Adipocyte (in vitro differentiated cells): ENCODE measurements around the gene TIPRL.

Experiments
- DNase-seq: peaks from one replicate; pipeline ENCODE4 v3.0.0-alpha.2; 2015; ENCODE audit warnings: low read depth
- H3K27me3 ChIP-seq: replicated peaks from 2 replicates; pipeline ENCODE4 v1.7.0; 2013; ENCODE audit warnings: mild to moderate bottlenecking, low read length, moderate library complexity; ENCODE audit not compliant: control insufficient read depth, insufficient read depth
- H3K36me3 ChIP-seq: 2 replicates; pipeline ENCODE4 v1.7.0; 2013; ENCODE audit warnings: low read length, mild to moderate bottlenecking, moderate library complexity; ENCODE audit not compliant: control insufficient read depth, insufficient read depth, severe bottlenecking
- H3K4me1 ChIP-seq: 2 replicates; pipeline ENCODE4 v1.7.0; 2013; ENCODE audit warnings: mild to moderate bottlenecking, low read length, moderate library complexity; ENCODE audit not compliant: control insufficient read depth, insufficient read depth
- H3K4me3 ChIP-seq: 2 replicates; pipeline ENCODE4 v1.7.0; 2013; ENCODE audit warnings: mild to moderate bottlenecking, low read length, moderate library complexity
- H3K9ac ChIP-seq: 2 replicates; pipeline ENCODE4 v1.7.0; 2013; ENCODE audit warnings: mild to moderate bottlenecking, low read length, moderate library complexity
- H3K9me3 ChIP-seq: 2 replicates; pipeline ENCODE4 v1.7.0; 2013; ENCODE audit warnings: mild to moderate bottlenecking, low read length, moderate library complexity; ENCODE audit not compliant: control insufficient read depth

TIPRL gene

DNA sequence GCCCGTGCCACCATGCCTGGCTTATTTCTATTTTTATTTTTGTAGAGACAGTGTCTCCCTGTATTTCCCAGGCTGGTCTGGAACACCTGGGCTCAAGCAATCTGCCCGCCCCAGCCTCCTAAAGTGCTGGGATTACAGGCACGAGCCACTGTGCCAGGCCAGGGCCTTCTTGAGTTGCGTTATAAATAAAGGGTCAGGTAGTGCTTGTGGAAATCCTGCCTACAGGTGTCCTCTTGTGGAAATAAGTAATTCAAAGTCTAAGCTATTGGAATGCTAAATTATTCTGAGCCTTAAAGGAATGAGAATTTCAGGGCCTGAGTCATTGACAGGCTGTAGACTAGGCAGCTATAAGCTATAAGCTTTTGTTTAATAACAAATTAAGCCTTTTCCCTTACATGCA is 38.9 kb downstream of the TIPRL start:
- H3K4me1 ChIP-seq, result no peaks in the 10 kb centered on the region
- H3K9ac ChIP-seq, result no peak overlapping the region
- peaks cover 9% of the 10 kb centered on the region for H3K9me3 ChIP-seq
- H3K36me3 ChIP-seq, result no peaks in the 10 kb centered on the region
- no peak overlapping the region for H3K4me3 ChIP-seq
- DNase-seq, result no peak
- H3K27me3 ChIP-seq, result no peaks in the 10 kb centered on the region

DNA sequence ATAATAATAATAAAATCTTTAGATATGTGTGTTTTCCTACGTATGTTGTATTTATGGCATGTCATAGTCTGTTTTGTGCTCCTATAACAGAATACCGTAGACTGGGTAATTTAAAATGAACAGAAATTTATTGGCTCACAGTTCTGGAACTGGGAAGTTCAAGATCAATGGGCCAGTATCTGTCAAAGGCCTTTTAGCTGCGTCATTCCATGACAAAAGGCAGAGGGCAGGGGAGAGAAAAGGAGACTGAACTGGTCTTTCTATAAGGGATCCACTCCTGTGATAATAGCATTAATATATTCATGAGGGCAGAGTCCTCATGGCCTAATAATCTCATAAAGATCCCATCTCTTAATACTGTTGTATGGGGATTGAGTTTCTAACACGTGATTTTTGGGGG is 39.9 kb downstream of the TIPRL start:
- no peak for DNase-seq
- Histone ChIP-seq H3K4me1 (no peaks in the 10 kb centered on the region), H3K4me3 (no peak overlapping the region), H3K36me3 (no peaks in the 10 kb centered on the region), H3K27me3 (no peaks in the 10 kb centered on the region), H3K9ac (no peak overlapping the region), H3K9me3 (peaks cover 5% of the 10 kb centered on the region)

DNA sequence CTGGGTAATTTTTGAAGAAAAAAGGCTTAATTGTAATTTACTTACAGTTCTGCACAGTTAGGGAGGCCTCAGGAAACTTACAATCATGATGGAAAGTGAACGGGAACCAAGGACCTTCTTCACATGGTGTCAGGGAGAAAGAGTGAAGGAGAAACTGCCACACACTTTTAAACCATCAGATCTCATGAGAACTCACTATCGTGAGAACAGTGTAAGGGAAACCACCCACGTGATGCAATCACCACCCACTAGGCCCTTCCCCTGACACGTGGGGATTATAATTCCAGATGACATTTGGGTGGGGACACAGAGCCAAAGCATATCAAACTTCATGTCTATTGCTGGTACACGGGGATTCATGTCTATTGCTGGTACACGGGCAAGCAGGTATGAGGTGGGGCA is 41.7 kb downstream of the TIPRL start:
- no peak for DNase-seq
- no peak overlapping the region for H3K4me3 ChIP-seq
- H3K9me3 ChIP-seq, result peaks cover 5% of the 10 kb centered on the region
- H3K9ac ChIP-seq, result no peak overlapping the region
- H3K27me3 ChIP-seq, result no peaks in the 10 kb centered on the region
- peaks cover 2% of the 10 kb centered on the region for H3K4me1 ChIP-seq
- H3K36me3 ChIP-seq, result no peaks in the 10 kb centered on the region

DNA sequence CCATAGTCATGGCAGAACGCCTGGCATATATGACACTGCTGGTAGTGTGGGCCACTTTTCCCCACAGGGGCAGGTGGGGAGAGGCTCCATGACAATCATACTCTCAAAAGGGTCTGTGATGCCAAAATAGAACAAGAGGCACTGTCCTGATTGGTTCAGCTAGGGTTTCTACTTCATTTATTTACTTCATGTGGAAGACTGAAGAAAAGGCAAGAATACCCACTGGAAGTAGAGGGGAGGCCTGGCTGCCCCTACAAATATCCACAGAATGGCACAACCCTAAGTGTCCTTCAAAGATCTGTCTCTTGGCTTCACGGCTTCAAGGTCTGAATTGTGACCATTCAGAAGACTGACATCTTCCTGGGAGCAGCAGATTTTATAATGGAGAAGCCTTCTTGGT is 42.5 kb downstream of the TIPRL start:
- Histone ChIP-seq H3K9me3 (peaks cover 5% of the 10 kb centered on the region), H3K36me3 (no peaks in the 10 kb centered on the region), H3K27me3 (no peaks in the 10 kb centered on the region), H3K4me3 (no peak overlapping the region), H3K9ac (no peak overlapping the region), H3K4me1 (peaks cover 2% of the 10 kb centered on the region)
- DNase-seq, result no peak

DNA sequence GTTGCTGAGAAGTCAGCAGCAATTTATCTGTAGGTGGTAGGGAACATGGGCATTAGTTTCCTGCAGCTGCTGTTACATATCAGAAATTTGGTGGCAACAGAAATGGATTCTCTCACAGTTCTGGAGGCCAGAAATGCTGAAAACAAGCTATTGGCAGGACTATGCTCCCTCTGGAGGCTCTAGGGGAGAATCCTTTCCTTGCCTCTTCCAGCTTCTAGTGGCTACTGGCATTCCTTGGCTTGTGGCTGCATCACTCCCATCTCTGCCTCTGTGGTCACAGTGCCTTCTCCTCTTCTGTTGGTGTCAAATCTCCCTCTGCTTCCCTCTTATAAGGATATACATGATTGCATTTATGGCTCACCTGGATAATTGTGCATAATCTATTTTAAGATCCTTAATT is 44.5 kb downstream of the TIPRL start:
- no peak overlapping the region for H3K9ac ChIP-seq
- H3K27me3 ChIP-seq, result no peaks in the 10 kb centered on the region
- no peak for DNase-seq
- peaks cover 12% of the 10 kb centered on the region for H3K4me1 ChIP-seq
- no peak overlapping the region for H3K4me3 ChIP-seq
- peaks cover 5% of the 10 kb centered on the region for H3K9me3 ChIP-seq
- H3K36me3 ChIP-seq, result no peaks in the 10 kb centered on the region

DNA sequence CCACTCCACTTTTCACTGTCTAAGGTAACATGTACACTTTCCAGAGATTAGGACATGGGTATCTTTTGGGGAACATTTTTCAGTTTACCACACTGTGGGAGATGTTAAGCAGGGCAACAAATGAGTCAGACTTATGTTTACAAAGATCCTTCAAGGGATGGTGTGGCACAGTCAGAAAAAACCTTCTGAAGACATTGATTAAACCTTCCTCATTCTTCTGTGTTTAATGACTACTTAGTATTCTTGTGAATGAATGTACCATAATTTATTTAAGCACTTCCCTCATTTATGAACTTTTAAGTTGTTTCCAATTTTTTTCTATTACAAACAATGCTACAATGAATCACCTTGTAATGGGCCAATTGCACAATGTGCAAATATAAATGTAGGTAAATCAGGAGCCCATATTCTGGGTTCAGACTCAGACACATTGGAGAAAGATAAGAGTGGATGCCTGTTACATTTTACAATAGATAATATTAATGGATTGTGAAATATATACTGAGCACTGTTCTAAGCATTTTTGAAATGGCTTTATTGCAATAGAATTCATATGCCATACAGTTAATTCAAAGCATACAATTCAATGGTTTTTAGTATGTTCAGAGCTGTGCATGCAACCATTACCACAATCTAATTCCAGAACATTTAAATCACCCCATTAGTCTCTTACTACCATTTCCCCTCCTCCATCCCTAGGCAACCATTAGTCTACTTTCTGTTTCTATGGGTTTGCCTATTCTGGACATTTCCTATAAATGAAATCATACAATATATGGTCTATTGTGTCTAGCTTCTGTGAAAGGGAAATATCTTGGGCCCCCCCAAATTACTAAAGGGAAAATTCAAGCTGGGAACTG is 45.1 kb downstream of the TIPRL start:
- H3K27me3 ChIP-seq, result no peaks in the 10 kb centered on the region
- H3K4me1 ChIP-seq, result peaks cover 19% of the 10 kb centered on the region
- H3K36me3 ChIP-seq, result no peaks in the 10 kb centered on the region
- DNase-seq, result no peak
- no peak overlapping the region for H3K9ac ChIP-seq
- H3K4me3 ChIP-seq, result no peak overlapping the region
- peaks cover 5% of the 10 kb centered on the region for H3K9me3 ChIP-seq

DNA sequence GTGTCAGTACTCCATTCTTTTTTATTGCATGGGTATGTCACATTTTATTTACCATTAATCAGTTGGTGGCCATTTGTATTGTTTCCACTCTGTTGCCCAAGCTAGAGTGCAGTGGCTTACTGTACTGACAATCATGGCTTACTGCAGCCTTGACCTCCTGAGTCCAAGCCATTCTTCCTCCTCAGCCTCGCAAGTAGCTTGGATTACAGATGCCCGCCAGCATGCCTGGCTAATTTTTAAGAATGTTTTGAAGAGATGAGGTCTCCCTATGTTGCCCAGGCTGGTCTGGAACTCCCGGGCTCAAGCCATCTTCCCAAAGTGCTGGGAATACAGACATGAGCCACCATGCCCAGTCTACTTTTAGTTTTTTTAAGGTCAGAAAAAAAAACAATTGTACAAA is 46.2 kb downstream of the TIPRL start:
- Histone ChIP-seq H3K27me3 (no peaks in the 10 kb centered on the region), H3K4me1 (peaks cover 30% of the 10 kb centered on the region), H3K9ac (peak overlapping the region; percentile 95), H3K36me3 (no peaks in the 10 kb centered on the region), H3K9me3 (peaks cover 5% of the 10 kb centered on the region), H3K4me3 (peak overlapping the region; percentile 90)
- DNase-seq, result no peak

DNA sequence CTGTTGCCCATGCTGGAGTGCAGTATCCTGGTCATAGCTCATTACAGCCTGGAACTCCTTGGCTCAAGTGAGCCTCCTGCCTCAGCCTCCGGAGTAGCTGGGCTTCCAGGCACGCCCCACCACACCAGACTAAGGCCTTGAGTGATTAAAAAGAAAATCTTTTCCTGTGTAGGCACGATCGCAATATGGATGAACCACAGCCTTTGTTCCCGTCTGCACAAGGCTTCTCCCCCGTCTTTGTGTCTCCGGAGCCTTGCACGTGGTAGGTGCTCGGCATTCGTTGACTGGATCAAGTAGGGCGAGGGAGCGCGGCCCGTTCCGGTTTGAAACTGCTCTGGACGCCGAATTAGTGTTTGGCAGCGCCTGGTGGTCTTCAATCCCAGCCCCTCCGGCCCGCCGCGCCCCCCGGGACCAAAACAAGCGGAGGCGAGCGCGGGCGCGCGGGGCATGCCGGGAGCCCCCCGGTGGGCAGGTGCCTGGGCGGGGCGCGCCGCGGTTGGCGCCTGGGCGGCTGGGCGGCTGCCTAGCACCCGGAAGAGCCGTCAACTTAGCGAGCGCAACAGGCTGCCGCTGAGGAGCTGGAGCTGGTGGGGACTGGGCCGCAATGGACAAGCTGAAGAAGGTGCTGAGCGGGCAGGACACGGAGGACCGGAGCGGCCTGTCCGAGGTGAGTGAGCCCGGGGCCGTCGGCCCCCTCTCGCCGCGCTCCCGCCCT is 46.9 kb downstream of the TIPRL start, which contains the start of gene SFT2D2:
Gene SFT2D2 (plus strand): TSS at position 529 of the 715 bp plus-strand sequence. CDS start 76 bp downstream, at position 605.
- no peaks in the 10 kb centered on the region for H3K36me3 ChIP-seq
- H3K4me1 ChIP-seq, result peaks cover 34% of the 10 kb centered on the region
- peak within 1 kb of the TSS; percentile 95 for H3K9ac ChIP-seq
- DNase-seq, result peak; percentile 84
- H3K4me3 ChIP-seq, result peak within 1 kb of the TSS; percentile 90
- no peaks in the 10 kb centered on the region for H3K27me3 ChIP-seq
- peaks cover 5% of the 10 kb centered on the region for H3K9me3 ChIP-seq

DNA sequence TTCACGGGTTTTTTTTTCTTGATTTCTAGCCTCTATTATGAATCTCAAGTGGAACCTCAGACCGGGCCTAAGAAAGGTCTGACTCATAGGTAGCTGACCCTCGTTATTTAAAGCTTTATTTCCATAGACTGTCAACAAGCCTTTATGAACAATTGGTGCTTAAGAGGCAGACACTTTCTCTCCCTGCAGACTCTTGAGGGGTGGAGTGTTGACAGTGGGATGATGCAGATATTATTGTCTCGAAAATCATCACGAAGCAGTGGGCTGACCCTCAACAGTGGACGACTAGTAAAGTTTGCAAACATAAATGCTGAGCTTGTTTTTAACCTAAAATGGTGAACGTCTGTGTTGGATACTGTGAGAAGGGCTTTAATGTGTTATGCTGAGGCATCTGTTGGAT is 48.9 kb downstream of the TIPRL start:
- Histone ChIP-seq H3K27me3 (no peaks in the 10 kb centered on the region), H3K36me3 (peaks cover 16% of the 10 kb centered on the region), H3K9me3 (peaks cover 5% of the 10 kb centered on the region), H3K9ac (peak overlapping the region; percentile 95), H3K4me3 (peak overlapping the region; percentile 90), H3K4me1 (peaks cover 45% of the 10 kb centered on the region)
- DNase-seq, result no peak

DNA sequence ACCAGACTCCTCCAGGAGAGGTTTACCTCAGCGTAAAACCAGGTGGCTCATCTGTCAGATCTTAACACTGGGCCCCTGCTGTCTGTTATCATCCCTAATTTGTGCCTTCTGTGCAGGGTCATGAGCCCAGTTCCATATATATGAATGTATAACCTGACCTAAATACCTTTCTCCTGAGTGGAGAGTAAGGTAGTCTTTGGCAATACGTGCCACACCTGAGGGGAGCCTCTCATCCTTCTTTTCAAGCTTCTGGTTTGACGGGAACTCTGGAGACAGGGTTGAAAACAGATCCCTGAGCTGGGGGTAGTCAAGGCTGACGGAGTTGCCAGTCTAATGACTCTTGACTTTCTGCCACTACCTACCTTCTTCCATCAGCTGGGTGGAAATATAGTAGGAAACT is 51.1 kb downstream of the TIPRL start:
- Histone ChIP-seq H3K4me3 (peak overlapping the region; percentile 90), H3K9me3 (no peaks in the 10 kb centered on the region), H3K36me3 (peaks cover 36% of the 10 kb centered on the region), H3K4me1 (peaks cover 51% of the 10 kb centered on the region), H3K27me3 (no peaks in the 10 kb centered on the region), H3K9ac (no peak overlapping the region)
- no peak for DNase-seq

DNA sequence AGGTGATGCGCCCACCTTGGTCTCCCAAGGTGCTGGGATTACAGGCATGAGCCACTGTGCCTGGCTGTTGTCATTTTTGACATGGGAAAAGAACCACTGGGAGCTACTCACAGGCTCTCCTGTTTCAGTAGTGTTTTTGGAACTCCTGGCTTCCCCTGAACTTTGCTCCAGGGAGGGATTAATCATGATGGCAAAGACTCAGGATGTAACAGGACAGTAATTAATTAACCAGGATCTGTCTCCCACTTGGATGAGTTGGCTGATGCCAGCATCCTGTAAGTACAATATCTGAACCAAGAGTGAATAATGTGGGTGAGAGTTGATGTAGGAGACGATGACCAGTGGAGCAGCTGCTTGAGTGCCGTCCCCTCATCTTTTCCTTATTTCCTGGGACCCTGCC is 51.9 kb downstream of the TIPRL start:
- no peak overlapping the region for H3K4me3 ChIP-seq
- H3K9ac ChIP-seq, result no peak overlapping the region
- H3K27me3 ChIP-seq, result no peaks in the 10 kb centered on the region
- H3K4me1 ChIP-seq, result peaks cover 57% of the 10 kb centered on the region
- DNase-seq, result no peak
- peaks cover 41% of the 10 kb centered on the region for H3K36me3 ChIP-seq
- no peaks in the 10 kb centered on the region for H3K9me3 ChIP-seq
